Coronary artery (tissue), 2 donors: Measurements from ENCODE around the gene C11orf91.

Source experiments
- DNase-seq: peaks from one replicate; pipeline ENCODE4 v3.0.0-alpha.2; 2017; ENCODE audit warnings: low spot score
- H3K27ac ChIP-seq, 2 donors: fragments of 200-600 bp; sonication (generic); one replicate each; pipeline ENCODE4 v1.5.1; 2016 to 2019
- H3K4me3 ChIP-seq: fragments of 200-600 bp; sonication (generic); 2 replicates; pipeline ENCODE4 v1.5.1; 2016; ENCODE audit warnings: mild to moderate bottlenecking, moderate library complexity
- CTCF ChIP-seq: fragments of 200-600 bp; sonication (generic); IDR thresholded peaks from one replicate; pipeline ENCODE4 v1.5.1; 2019; ENCODE audit warnings: antibody characterized with exemption

C11orf91 gene

GRCh38 chr11:33696931-33697638, 3.5 kb downstream of the C11orf91 start:
- no peak overlapping the region for H3K4me3 ChIP-seq
- H3K27ac ChIP-seq = no peak overlapping the region
- DNase-seq = no peak
- TF ChIP-seq CTCF = no peak

GRCh38 chr11:33696411-33696810, 4.2 kb downstream of the C11orf91 start:
- no peak for TF ChIP-seq CTCF
- H3K27ac ChIP-seq = no peak overlapping the region
- H3K4me3 ChIP-seq = no peak overlapping the region
- DNase-seq = no peak

- Histone ChIP-seq H3K4me3 (no peak overlapping the region), H3K27ac (peak overlapping the region in 1 of 2 donors; percentile 46)
- DNase-seq = no peak
- TF ChIP-seq CTCF = no peak
These were observed 5.5 kb downstream of the C11orf91 start for GRCh38 chr11:33695051-33695566.

GRCh38 chr11:33694346-33695050, 6.1 kb downstream of the C11orf91 start:
- TF ChIP-seq CTCF = no peak
- Histone ChIP-seq H3K27ac (peak overlapping the region in 1 of 2 donors; percentile 46), H3K4me3 (no peak overlapping the region)
- DNase-seq = no peak

- no peak for TF ChIP-seq CTCF
- Histone ChIP-seq H3K27ac (peak overlapping the region; percentile 74 to 84), H3K4me3 (no peak overlapping the region)
- DNase-seq = no peak
These were observed 8.1 kb downstream of the C11orf91 start for GRCh38 chr11:33692541-33692940.

GRCh38 chr11:33692013-33692504, 8.6 kb downstream of the C11orf91 start:
- Histone ChIP-seq H3K4me3 (peak overlapping the region; percentile 40), H3K27ac (peak overlapping the region; percentile 74 to 84)
- no peak for TF ChIP-seq CTCF
- peak; percentile 85 for DNase-seq
